WI38 (cell line): ENCODE measurements around the gene MBD3L2B.
"Not testable (repeated sequence)": the region's sequence is repeated elsewhere in the genome, so short reads cannot be mapped to it uniquely, and the experiment has no call there.

ENCODE experiments used
- H3K4me3 ChIP-seq: 2 replicates; pipeline ENCODE4 v1.5.1; 2011; ENCODE audit warnings: low read depth, mild to moderate bottlenecking, control low read depth, low read length
- TF ChIP-seq, protein P1 (sequence below): IDR thresholded peaks from 2 replicates; pipeline ENCODE4 v1.5.1; 2012; ENCODE audit warnings: low read depth, mild to moderate bottlenecking, control low read depth, low read length

Gene MBD3L2B

GRCh38 chr19:7021331-7021730 lies at the start of gene MBD3L2B:
TSS of gene MBD3L2B (minus strand) at chr19:7021431. CDS start at chr19:7021397, 34 bp downstream.
- not testable (repeated sequence) for H3K4me3 ChIP-seq

- TF ChIP-seq, protein P1, sequence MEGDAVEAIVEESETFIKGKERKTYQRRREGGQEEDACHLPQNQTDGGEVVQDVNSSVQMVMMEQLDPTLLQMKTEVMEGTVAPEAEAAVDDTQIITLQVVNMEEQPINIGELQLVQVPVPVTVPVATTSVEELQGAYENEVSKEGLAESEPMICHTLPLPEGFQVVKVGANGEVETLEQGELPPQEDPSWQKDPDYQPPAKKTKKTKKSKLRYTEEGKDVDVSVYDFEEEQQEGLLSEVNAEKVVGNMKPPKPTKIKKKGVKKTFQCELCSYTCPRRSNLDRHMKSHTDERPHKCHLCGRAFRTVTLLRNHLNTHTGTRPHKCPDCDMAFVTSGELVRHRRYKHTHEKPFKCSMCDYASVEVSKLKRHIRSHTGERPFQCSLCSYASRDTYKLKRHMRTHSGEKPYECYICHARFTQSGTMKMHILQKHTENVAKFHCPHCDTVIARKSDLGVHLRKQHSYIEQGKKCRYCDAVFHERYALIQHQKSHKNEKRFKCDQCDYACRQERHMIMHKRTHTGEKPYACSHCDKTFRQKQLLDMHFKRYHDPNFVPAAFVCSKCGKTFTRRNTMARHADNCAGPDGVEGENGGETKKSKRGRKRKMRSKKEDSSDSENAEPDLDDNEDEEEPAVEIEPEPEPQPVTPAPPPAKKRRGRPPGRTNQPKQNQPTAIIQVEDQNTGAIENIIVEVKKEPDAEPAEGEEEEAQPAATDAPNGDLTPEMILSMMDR = no peak
- H3K4me3 ChIP-seq = peak overlapping the region; percentile 99
Observed at GRCh38 chr19:7069904-7070226, 48.6 kb upstream of the MBD3L2B start.

- peak within 1 kb of the TSS; percentile 99 for H3K4me3 ChIP-seq
- TF ChIP-seq, protein P1 = no peak
Observed at GRCh38 chr19:7069042-7069903, 48.0 kb upstream of the MBD3L2B start, which contains the start of gene ZNF557. TSS of gene ZNF557 (plus strand) at chr19:7069703. CDS start at chr19:7075075, 5,372 bp downstream.

DNA sequence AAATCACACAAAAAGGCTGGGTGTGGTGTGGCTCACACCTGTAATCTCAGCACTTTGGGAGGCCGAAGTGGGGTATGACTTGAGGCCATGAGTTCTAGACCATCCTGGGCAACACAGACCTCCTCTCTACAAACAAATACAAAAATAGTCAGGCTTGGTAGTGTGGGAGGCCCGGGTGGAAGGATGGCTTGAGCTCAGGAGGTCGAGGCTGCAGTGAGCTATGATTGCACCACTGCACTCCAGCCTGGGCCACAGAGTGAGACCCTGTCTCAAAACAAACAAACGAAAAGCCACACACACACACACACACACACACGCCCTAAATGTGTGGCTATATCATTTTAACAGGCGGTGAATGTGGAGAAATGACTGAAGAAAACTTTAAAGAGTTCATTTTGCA lies 47.4 kb upstream of the MBD3L2B start:
- TF ChIP-seq, protein P1 = no peak
- H3K4me3 ChIP-seq = no peak overlapping the region

DNA sequence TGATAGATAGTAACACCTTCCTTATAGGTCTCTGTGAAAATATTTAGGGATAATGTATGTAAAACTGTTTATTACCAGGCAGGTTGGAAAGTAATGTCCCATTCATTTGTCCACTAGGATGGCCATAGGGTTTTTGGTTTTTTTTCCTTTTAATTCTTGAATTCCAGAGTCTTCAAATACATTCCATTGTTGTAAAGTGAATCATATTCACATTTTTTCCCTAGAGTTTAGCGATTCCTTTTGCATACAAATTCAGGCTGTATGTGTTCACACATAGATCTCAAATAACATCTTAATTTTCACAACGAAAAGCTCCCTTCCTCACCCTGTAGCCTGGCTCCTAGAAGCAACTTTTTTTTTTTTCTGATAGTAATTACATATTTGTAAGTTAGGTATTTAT lies 46.5 kb upstream of the MBD3L2B start:
- no peak overlapping the region for H3K4me3 ChIP-seq
- TF ChIP-seq, protein P1 = no peak

DNA sequence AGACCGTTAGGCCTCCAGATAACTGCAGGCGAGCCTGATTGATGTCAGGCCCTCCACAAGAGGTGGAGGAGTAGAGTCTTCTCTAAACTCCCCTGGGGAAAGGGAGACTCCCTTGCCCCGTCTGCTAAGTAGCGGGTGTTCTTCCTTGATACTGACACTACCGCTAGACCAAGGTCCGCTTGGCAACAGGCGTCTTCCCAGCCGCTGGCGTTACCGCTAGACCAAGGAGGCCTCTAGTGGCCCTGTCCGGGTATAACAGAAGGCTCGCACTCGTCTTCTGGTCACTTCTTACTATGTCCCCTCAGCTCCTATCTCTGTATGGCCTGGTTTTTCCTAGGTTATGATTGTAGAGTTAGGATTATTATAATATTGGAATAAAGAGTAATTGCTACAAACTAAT lies 45.9 kb upstream of the MBD3L2B start:
- TF ChIP-seq, protein P1 = 0 out of 2 replicates have a peak, but pooled peaks have one; percentile 8
- not testable (repeated sequence) for H3K4me3 ChIP-seq

GRCh38 chr19:7063764-7064418 lies 42.7 kb upstream of the MBD3L2B start:
- TF ChIP-seq, protein P1 = no peak
- H3K4me3 ChIP-seq = no peak overlapping the region
